Right hindlimb (tissue), 1 donor: Measurements from ENCODE around the gene ADGB.
"Not testable (repeated sequence)": the region's sequence is repeated elsewhere in the genome, so short reads cannot be mapped to it uniquely, and the experiment has no call there.

Source experiments
- DNase-seq: peaks from one replicate; pipeline ENCODE4 v3.0.0-alpha.2; 2018

ADGB gene

DNA sequence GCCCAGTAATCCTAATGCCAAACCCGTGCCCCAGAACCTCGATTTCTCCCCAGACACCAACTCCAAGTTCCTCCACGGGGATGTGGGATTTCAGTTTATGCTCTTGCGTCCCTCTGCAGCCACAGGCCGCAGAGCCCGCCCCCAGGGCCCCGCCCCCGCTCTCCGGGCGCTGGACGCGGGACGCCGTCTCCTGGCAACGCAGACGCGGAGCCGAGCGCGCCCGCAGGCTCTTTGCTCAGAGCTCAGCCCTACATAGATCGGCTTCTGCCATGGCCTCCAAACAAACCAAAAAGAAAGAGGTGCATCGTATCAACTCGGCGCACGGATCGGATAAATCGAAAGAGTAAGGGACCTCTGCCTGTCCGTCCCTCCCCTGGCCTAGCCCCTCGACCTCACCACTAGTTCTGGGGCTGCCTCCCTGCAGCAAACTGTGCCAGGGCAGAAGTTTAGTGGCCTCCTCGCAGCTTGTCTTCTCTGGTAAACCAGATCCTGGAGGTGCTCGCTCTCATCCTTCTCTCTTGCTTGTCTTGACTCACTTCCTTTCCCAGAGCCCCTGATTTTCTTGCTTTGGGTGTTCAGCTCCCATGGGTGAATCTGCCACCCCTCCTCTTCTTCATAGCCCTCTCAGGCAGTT is at the start of gene ADGB:
Gene ADGB (plus strand): TSS at position 201 of the 634 bp plus-strand sequence. CDS start 69 bp downstream, at position 270.
- peak; percentile 73 for DNase-seq

DNA sequence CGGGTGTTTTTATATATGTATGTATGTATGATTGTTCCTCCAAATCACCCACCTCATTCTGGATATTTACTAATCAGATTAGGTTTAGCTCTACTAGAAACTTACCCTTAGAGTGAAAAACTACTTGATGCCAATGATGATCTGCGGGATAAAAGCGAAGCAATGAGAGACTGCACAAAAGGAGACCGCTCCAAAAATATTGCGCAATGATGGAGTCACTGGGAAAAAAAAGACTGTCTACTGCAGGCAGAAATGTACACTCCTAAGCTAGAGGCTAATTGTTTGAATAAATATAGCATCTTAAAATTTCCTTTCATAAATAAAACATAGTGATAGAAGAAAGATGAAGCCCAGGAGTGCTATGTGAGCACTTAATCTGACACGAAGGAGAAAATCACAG is 47.9 kb upstream of the ADGB start:
- no peak for DNase-seq

DNA sequence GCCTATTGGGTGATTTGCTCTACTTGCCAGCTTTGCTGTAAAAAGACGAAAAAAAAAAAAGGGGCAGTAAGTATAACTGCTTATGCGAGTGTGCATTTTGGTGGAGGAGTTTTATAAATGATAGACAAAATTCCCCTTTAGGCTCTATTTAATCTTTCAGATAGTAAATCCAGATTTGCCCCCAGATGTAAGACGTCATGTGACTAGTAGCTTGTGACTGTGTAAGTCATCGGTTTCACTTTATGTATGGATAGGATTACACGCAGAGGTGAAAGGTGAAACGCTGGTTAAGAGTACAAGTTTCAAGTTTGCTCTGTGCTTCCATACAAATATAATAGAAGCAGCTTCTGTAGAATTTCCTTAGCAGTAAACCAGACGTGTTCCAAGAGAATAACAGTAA is 47.2 kb upstream of the ADGB start:
- no peak for DNase-seq

DNA sequence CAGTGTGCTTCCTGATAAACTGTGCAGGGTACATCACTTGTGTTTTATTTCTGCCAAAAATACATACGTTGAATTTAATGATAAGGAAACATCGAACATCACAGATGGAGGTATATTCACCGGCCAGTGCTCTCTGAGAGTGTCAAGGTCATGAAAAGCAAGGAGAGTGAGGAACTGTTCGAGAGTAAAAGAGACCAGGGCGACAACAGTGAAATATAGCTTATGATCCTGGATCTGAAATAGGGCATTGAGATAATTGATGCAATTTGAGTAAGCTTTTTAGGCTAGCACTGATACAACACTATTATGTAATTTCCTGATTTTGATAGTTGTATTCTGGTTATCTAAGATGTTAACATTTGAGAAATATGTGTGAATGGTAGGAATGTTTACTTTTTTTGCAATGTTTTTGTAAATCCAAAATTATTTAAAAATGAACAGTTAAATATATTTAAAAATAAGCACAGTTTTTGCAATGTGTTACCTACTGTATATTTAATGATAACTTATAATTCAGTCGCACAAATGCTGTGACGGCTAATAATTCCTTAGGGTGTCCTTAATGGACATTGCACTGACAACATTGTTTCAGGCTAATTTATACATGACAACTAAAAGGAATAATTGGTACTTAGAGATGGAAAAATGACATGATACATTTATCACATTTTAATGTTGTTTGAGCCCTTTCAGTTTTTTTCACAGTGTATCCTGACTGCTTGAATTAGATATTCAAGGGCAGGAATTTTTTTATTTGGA is 45.2 kb upstream of the ADGB start:
- no peak for DNase-seq

DNA sequence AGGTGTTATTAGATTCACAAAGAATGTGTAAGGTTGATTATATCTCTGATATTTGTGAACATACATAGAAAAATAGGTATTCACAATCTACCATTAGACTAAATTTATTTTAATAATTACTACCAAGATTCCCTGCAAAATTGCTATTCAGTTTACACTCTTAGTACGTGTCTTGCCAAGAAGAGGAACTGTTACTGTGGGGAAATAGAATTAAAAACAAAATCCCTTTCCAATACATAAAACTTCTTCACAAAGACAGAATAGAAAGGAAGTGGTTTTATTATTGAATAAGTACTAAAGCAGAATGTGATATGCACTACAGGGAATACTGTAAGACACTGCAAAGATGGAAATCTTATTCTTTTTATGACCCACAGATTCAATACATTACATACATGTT is 38.2 kb upstream of the ADGB start:
- no peak for DNase-seq

DNA sequence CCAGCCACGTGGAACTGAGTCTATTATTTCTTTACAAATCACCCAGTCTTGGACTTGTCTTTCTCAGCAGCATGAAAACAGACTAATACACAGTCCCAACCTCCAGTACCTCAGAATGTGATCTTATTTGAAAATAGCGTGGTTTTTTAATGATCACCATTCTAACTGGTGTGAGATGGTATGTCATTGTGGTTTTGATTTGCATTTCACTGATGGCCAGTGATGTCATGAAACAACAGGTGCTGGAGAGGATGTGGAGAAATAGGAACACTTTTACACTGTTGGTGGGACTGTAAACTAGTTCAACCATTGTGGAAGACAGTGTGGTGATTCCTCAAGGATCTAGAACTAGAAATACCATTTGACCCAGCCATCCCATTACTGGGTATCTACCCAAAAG is 32.1 kb upstream of the ADGB start:
- DNase-seq, result not testable (repeated sequence)

DNA sequence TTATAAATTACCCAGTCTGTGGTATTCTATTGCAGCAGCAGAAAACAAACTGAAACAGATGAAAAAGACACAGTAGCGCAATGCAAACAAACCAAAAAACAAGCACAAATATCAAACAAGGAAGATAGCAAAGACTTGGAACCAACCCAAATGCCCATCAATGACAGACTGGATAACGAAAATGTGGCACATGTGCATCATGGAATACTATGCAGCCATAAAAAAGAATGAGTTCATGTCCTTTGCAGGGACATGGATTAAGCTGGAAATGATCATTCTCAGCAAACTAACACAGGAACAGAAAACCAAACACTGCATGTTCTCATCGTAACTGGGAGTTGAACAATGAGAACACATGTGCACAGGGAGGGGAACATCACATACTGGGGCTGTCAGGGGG is 30.2 kb upstream of the ADGB start:
- DNase-seq, result not testable (repeated sequence)

DNA sequence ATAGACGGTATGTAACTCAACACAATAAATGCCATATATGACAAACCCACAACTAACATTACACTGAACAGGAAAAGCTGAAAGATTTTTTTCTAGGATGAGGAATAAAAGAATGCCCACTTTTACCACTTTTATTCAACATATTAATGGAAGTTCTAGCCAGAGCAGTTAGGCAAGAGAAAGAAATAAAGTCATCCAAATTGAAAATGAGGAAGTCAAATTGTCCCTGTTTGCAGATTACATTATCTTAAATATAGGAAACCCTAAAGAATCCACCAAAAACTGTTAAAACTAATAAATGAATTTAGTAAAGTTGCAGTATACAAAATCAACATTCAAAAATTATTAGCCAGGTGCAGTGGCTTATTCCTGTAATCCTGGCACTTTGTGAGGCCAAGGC is 24.6 kb upstream of the ADGB start:
- DNase-seq, result no peak

DNA sequence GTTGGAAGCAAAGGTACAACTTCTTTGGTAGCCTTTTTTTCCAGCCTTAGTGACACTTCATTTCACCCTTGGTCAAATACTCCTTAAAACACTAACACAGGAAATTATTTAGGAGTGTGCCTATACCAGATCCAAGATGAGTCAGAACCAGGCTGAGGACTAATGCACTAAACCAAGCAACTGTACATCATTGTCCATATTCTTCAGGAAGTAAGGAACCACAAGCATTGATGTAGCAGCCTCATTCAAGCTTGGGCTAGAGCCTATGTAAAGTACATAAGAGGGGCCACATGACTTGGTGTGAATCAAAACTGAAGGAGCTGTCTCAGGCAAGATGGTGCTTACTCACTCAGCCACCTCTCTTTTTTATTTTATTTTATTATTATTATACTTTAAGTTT is 20.7 kb upstream of the ADGB start:
- no peak for DNase-seq

DNA sequence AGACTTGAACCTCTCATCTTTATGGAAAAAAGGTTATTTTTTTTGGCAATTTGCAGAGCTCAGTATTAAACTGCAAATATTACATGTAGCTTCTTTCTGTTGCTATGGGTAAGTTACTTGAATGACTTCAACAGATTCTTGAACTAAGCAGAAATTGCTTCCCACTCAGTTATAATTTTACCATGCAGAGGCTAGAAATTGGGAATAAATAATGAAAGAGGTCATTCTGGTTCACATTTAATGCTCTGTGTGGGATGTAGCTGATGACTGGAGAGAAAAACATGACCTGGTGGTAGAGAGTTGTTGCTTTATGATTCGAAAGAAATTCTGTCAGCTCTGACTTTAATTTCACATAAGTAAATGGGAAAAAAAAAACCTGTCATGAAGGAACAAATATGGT is 16.8 kb upstream of the ADGB start:
- no peak for DNase-seq

DNA sequence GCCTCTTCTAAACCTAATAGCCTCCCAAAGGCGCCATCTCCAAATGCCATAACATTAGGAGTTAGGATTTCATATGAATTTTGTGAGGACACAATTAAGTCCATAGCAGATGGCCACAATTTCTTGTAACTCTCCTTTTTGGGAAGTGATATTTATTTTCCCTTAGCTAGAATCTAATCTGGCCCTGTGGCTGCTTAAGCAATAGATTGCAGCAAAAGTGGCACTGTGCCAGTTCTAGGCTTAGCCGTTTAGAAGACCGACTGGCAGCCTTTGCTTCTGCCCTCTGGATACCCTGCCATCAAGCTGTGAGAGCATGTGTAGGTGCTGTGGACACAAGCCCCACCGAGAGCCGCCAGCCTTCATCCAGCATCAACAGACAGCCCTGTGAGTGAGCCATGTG is 15.9 kb upstream of the ADGB start:
- no peak for DNase-seq

DNA sequence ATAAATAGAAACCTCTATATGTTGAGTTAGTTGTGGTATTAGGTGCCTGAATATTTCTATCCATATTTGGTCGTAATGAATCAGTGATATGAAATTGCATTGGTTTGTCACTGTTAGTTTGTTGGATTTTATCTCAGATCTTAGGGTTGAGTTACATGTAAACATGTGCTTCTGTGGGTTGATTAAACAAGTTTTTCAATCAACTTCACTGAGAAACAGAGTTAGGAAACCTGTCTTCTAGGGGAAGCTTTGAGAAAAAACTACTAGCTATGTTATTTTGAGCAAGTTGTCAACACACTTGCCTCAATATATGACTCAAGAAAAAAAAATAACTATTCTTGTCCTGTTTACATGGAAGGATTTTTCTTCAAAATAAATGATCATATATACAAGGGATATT is 14.8 kb upstream of the ADGB start:
- no peak for DNase-seq

DNA sequence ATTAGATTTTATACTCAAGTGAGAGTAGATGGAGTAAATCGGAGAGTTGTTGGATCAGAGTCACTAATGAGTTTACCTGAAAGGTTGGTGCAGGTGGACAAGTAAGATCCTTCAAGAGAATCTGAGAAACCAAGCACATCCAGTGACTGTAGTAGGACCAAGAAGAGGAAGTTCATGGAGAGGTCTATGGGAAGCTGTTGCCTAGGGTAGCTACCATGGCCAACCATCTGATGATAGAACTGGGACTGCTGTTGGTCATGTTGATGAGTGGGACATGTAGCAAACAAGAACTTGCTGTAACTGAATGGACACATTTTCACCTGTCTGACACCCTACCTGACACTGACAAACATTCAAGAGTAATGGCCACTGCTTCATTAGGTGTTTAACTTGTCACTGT is 11.3 kb upstream of the ADGB start:
- DNase-seq, result no peak

DNA sequence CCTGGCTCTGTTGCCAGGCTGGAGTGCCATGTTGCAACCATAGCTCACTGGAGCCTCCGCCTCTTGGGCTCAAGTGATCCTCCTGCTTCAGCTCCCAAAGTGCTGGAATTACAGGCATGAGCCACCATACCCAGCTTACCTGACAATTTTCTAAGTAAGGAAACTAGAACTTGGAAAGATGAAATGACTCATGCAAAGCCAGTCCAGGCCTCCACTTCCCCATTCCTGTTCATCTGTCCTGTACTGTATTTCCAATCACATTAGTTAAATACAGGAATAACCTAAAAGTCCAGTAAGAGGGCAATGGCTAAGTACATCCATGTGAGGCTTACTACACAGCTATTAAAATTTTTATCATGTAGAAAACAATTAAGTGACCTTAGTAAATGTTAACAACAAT is 8.3 kb upstream of the ADGB start:
- DNase-seq, result no peak

DNA sequence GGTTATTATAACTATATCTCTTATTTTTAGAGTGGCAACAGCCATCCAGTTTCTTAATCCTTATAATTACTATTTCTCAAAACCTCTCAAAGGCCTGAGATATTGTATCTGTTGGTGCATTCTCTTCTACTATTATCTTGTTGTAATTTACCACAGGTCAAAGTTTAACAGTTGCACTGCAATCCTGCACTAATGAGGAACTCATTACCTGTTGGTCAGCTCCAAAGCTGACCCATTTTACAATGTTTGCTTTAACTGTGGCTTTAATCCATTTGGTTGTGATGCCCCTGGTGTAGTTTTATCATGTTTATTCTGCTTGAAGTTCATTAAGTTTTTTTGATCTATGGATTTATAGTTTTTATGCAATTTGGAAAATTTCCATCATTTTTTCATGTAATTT is 6.3 kb upstream of the ADGB start:
- DNase-seq, result no peak

DNA sequence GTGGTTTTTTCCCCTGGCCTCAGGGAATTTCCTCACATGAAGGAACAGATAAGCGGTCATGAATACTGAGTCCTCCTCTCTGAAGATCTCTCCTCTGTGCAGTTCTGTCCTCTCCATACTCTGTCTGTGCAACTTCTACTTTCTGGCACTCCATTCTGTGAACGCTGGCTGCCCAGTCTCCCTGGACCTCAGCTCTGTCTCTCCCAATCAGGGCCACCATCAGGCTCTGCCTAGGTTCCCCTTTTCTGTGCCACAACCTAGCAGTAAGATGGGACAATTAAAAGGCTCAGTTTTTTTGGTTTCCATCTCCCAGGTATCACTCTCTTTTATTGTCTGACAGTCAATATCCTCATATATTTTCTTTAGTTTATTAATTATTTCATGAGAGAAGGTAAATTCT is 4.8 kb upstream of the ADGB start:
- DNase-seq, result no peak

DNA sequence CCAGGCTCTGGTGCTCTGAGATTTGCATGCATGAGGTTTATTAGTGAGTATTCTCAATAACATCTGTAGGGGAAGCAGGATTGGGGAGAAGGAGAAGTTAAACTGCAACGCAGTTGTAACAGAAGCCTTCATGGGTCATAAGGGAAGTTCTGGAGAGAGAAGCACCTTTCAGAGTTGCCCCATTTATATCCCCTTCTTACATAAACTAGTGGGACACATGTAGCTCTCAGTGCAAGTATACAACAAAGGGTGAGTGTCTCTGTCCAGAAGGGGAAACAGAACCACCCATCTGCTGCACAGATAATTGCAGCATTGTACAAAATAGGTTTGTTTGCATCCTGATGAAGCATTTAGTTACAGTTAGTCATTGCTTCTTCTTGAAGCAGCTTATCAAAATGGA is 4.3 kb upstream of the ADGB start:
- DNase-seq, result no peak

DNA sequence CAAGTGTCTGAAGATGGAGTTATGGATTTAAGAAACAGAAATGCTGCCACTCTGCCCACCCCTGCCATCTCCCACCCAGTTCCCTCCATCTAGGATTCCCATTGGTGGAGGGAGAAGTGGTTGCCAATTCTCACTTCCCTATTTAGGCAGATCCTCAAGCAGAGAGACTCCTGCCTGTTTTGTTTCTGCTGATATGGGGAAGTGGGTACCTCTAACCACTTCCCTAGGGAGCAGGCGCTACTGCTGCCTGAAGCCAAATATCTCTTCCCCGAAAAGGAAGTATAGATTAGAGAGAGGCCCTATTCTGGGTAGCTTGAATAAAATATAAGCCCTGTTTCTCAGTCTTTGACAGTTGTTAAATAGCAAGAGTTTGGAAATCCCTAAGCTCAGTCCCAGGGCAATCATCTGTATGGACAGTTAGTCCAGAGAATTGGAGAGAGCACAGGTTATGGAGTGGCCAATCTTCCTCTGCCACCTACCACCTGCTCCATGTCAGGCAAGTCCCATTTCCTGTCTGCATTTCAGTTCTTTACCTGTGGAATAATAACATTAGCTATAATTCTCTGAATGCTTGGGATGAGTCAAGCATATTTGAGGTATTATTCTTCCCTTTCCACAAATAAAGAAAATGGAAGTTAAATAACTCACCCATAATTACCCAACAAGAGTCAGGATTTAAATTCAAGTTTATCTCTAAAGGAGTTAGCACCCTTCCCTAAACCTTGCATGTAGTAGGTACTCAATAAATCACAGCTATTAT is 2.6 kb upstream of the ADGB start:
- no peak for DNase-seq

DNA sequence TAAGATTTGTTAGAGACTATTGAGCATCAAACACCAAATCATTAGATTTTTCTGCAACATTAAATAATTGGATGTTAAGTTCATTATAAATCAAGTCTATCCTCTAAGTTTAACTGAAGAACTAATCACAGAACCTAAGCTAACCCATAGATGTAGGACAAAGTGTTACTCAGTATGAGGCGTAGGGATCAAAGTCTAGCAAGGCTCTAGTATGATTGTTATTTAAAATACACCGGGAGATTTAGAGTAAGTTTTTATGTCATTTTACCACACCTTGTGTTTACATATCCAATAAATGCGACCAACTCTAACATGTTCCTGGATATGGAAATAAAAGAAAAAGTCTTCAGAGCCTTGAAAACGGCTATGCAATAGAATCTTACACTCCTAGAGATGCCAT is 2.6 kb downstream of the ADGB start:
- DNase-seq, result no peak

DNA sequence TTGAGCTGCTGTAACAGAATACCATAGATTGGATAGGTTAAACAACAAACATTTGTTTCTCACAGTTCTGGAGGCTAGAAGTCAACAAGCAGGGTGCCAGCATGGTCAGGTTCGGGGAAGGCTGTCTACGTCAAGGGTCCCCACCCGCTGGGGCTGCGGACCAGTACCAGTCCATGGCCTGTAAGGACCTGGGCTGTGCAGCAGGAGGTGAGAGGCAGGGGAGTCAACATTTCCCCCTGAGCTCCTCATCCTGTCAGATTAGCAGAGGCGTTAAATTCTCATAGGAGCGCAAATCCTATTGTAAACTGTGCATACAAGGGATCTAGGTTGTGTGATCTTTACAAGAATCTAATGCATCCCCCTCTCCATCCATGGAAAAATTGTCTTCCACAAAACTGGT is 3.8 kb downstream of the ADGB start:
- no peak for DNase-seq

DNA sequence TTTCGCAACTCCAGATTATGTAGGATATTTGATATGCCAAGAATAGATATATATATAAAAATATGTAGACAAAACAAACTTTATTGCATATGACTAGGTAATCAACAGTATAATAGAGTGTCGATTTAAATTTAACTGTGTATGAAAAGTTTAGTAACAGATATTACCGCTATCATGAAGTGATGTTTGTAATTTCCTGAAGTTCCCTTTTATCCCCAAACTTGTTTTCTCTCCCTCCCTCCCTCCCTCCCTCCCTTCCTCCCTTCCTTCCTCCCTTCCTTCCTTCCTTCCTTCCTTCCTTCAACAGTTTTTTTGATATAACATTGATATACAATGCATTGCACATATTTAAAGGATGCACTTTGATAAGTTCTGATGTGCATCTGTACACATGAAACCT is 15.2 kb downstream of the ADGB start:
- DNase-seq, result no peak

DNA sequence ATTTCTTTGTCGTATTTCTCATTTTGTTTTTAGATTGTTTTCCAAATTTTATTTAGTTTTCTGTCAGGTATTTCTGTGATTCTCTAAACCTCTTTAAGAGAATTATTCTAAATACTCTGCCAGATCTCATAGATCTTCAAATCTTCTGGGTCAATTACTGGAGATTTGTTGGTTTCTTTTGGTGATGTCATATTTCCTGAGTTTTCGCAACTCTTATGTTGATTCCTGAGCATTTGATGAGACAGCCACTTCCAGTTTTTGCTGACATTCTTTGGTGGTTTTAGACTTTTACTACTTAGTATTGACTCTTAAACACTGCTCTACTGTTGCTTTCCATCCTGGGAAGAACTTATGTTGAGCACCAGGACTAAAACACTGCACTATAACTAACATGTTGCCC is 21.9 kb downstream of the ADGB start:
- DNase-seq, result no peak

DNA sequence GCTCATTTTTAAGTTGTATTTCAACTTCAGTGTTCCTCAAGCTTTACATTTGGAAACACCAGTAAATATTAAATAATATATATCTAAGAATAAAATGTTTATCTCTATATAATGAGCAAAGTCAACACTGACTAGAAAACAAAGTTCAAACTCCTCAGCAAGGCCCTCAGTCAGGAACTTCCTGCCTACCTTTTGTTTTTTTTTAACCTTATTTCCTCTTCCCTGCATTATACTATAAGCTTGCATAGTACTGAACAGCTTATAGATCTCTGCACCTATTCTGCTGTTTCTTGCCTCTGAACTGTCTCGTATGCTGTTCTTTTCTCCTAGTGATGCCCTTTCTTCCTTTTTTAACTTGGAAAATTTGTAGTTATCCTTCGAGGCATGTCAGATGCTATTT is 29.6 kb downstream of the ADGB start:
- DNase-seq, result no peak

DNA sequence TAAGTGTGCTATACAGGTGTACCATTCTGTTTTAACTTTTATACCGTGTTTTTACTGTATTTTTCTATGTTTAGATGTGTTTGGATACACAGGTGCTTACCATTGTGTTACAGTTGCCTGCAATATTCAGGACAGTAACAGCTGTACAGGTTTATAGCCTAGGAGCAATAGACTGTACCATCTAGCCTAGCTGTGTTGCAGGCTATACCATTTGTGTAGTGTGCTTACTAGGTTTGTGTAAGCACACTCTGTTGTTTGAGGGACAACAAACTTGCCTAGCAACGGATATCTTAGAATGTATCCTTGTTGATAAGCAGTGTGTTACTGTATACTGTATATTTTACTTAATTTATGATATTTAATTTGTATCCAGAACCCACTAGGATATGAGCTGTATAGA is 35.2 kb downstream of the ADGB start:
- no peak for DNase-seq
